Pons (tissue), 1 donor: ENCODE measurements around the gene EZH2.
A peak's percentile ranks its signal among the peaks of the same experiment; 100 is the strongest.

ENCODE experiments used
- DNase-seq: peaks from one replicate; pipeline ENCODE4 v3.0.0-alpha.2; 2016; ENCODE audit warnings: low spot score

The EZH2 gene

GRCh38 chr7:148806187-148806586 lies 77.9 kb downstream of the EZH2 start:
- DNase-seq, result no peak

GRCh38 chr7:148804343-148805235 lies 79.5 kb downstream of the EZH2 start:
- DNase-seq, result no peak

GRCh38 chr7:148803094-148803493 lies 81.0 kb downstream of the EZH2 start:
- DNase-seq, result no peak

GRCh38 chr7:148802101-148802493 lies 82.0 kb downstream of the EZH2 start:
- DNase-seq, result no peak

GRCh38 chr7:148800677-148801076 lies 83.4 kb downstream of the EZH2 start:
- DNase-seq, result no peak

GRCh38 chr7:148799893-148800555 lies 84.1 kb downstream of the EZH2 start:
- DNase-seq, result no peak

- DNase-seq, result no peak
Observed at GRCh38 chr7:148796841-148797240, 87.2 kb downstream of the EZH2 start.

- DNase-seq, result no peak
Observed at GRCh38 chr7:148794476-148794875, 89.6 kb downstream of the EZH2 start.

GRCh38 chr7:148793590-148793989 lies 90.5 kb downstream of the EZH2 start:
- no peak for DNase-seq

GRCh38 chr7:148791546-148791945 lies 92.5 kb downstream of the EZH2 start:
- no peak for DNase-seq

GRCh38 chr7:148790850-148791249 lies 93.2 kb downstream of the EZH2 start:
- DNase-seq, result no peak

GRCh38 chr7:148790131-148790726 lies 93.9 kb downstream of the EZH2 start:
- DNase-seq, result no peak

- DNase-seq, result no peak
Observed at GRCh38 chr7:148789220-148789619, 94.9 kb downstream of the EZH2 start.

GRCh38 chr7:148787571-148788295 lies 96.4 kb downstream of the EZH2 start:
- no peak for DNase-seq

GRCh38 chr7:148783801-148784527 lies 100.1 kb downstream of the EZH2 start:
- DNase-seq, result no peak

- no peak for DNase-seq
Observed at GRCh38 chr7:148782757-148783456, 101.2 kb downstream of the EZH2 start.

- DNase-seq, result no peak
Observed at GRCh38 chr7:148774471-148774870, 109.6 kb downstream of the EZH2 start.

- DNase-seq, result no peak
Observed at GRCh38 chr7:148773334-148773733, 110.8 kb downstream of the EZH2 start.

GRCh38 chr7:148772297-148773089 lies 111.6 kb downstream of the EZH2 start:
- DNase-seq, result peak; percentile 11

GRCh38 chr7:148770004-148770403 lies 114.1 kb downstream of the EZH2 start:
- no peak for DNase-seq
